IPS DF 6.9 (cell line): ENCODE measurements around the gene CD36.

Source experiments
- DNase-seq: peaks from one replicate; pipeline ENCODE4 v3.0.0-alpha.2; 2013; ENCODE audit warnings: low read depth, low spot score
- H3K27ac ChIP-seq: one replicate; pipeline ENCODE4 v1.5.1; 2013; ENCODE audit warnings: low read length, control low read depth
- H3K27me3 ChIP-seq: 2 replicates; pipeline ENCODE4 v1.6.1; 2013; ENCODE audit warnings: mild to moderate bottlenecking, low read length; ENCODE audit not compliant: control insufficient read depth, insufficient read depth
- H3K36me3 ChIP-seq: 2 replicates; pipeline ENCODE4 v1.6.1; 2013; ENCODE audit warnings: low read length; ENCODE audit not compliant: control insufficient read depth, insufficient read depth
- H3K4me1 ChIP-seq: 2 replicates; pipeline ENCODE4 v1.6.1; 2013; ENCODE audit warnings: low read length; ENCODE audit not compliant: control insufficient read depth, insufficient read depth
- H3K4me3 ChIP-seq: 2 replicates; pipeline ENCODE4 v1.5.1; 2013; ENCODE audit warnings: mild to moderate bottlenecking, low read length
- H3K9me3 ChIP-seq: 2 replicates; pipeline ENCODE4 v1.6.1; 2013; ENCODE audit warnings: low read length, inconsistent platforms; ENCODE audit not compliant: control insufficient read depth, insufficient read depth
- WGBS: extraction: QIAGEN DNeasy Blood & Tissue Kit; methylation state at CpG from one replicate; pipeline ENCODE4 v1.1.7; 2013; ENCODE audit warnings: mixed read lengths, missing lambda C conversion rate; ENCODE audit not compliant: insufficient read length, insufficient coverage; 5-methylcytosine and 5-hydroxymethylcytosine counted together

The CD36 gene

DNA sequence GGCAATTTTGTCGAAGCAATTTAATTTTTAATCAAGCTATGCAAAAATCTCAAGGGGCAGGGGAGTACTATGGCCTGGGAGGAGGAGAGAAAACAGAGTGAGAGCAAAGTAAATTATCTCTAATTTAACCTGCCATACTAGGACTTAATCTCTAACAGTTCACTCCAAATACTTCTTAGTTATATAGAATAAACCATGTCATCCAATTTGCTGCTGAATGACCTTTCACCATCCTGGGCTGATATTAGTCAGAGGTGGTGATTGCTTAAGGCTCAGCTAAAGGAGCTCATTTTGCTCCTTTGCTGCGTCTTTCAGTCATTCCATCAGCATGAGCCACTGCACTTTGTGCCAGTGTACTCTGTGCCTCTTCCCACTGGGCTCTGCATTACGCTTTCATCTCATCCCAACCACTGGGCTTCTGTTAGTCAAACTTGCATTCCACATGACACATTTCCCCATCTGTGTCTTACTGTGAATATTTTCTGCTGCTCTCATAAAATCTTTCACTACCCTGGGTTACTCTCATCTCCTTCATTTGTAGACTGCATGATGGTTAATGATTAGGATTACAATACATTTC lies 84.3 kb downstream of the CD36 start:
- no CpG with 5 or more reads among the region's 3 CpGs for WGBS
- H3K27me3 ChIP-seq, result no peaks in the 10 kb centered on the region
- H3K36me3 ChIP-seq, result no peaks in the 10 kb centered on the region
- H3K4me1 ChIP-seq, result peaks cover 1% of the 10 kb centered on the region; the same call in 1 of the 2 replicates
- DNase-seq, result no peak
- no peak overlapping the region for H3K4me3 ChIP-seq
- H3K27ac ChIP-seq, result no peak overlapping the region
- H3K9me3 ChIP-seq, result no peaks in the 10 kb centered on the region

DNA sequence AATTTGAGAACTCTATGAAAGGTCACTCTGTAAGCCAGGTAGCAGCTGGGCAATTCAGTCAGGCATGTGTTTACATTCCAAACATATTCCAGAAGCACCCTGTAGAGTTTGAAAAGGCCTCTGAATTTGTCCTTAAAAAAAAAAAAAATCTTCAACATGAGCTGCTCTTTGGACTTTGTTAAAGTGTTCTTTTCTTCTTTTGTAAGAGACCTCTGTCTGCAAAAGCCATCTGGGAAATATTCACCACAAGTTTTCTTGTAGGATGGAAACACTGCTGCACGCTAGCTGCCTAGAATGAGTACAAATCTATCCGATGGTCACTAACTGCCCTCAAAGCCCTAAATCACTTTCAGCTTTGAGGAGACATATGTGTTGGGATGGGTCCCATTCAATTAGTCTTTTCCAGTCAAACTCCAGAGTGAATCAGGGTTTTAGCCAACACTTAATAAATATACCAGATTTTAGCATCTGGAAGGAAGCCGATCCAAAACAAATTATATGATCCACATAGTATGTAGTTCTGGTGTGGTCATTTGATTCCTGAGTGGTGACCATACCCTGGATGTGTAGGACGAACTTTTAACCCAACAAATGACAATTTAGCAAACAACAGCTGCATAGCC lies 85.9 kb downstream of the CD36 start:
- H3K27ac ChIP-seq, result no peak overlapping the region
- WGBS, result no CpG with 5 or more reads among the region's 4 CpGs
- H3K4me1 ChIP-seq, result peaks cover 1% of the 10 kb centered on the region; the same call in 1 of the 2 replicates
- no peaks in the 10 kb centered on the region for H3K9me3 ChIP-seq
- no peaks in the 10 kb centered on the region for H3K27me3 ChIP-seq
- no peaks in the 10 kb centered on the region for H3K36me3 ChIP-seq
- no peak overlapping the region for H3K4me3 ChIP-seq
- DNase-seq, result no peak

DNA sequence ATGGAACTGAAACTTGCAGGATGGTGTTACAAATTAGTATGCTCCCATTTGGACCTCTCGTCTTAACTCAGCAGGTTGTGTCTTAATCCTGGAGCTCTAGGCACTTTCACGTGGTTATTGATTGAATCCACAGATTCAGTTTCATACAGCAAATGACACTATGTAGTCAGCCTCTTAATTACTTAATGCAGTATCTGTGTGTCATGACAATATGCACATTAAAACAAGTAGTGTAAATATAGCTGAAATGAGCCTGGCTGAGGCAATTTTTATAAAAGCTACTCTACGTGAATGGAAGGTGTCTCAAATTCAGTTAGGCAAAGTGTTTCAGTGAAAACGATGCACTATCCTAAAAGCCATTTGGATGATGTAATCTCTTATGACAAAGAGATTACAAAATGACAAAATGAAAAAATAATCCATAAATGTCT lies 86.8 kb downstream of the CD36 start:
- H3K4me3 ChIP-seq, result no peak overlapping the region
- H3K27me3 ChIP-seq, result no peaks in the 10 kb centered on the region
- peaks cover 1% of the 10 kb centered on the region; the same call in 1 of the 2 replicates for H3K4me1 ChIP-seq
- H3K36me3 ChIP-seq, result no peaks in the 10 kb centered on the region
- no CpG with 5 or more reads among the region's 4 CpGs for WGBS
- H3K27ac ChIP-seq, result no peak overlapping the region
- no peak for DNase-seq
- no peaks in the 10 kb centered on the region for H3K9me3 ChIP-seq
